GM19324 (cell line): ENCODE measurements around the gene BDKRB2.

Source experiments
- ATAC-seq: cut with Tn5 transposase; IDR thresholded peaks from one replicate; pipeline ENCODE4 v1.9.1; 2021; ENCODE audit warnings: mild to moderate bottlenecking, moderate library complexity; ENCODE audit not compliant: unreplicated experiment, low FRiP score

BDKRB2 gene

DNA sequence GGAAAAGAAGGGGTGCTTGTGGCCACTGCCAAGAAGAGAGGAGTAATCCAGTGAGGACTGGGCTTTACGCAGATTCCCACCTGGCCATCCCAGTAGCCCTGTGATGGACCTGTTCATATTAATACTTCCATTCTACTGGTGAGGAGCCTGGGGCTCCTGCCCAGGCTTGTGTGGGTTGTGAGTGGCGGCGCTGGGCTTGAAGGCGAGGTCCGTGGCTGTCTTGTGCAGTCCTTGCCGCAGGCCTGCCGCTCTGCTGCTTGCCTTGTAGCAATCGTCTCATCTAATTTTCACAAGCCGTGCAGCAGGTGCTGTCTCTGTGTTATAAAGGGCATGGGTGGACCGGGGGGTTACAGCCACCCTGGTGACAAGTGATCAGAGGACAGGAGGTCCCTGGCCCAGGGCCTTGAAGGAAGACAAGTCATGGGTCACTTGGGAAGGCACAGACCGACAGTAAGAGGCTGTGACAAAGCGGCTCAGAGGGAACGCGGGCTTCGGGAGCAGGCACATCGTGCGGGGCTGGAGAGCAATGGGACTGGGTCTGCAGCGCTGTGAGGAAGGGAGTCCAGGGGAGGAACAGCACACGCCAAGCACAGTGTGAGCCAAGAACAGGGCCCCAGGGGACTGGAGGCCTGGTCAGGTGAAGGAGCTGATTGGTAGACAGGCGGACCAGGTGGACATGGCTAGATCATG, 7.3 kb upstream of the BDKRB2 start:
- ATAC-seq: no peak

DNA sequence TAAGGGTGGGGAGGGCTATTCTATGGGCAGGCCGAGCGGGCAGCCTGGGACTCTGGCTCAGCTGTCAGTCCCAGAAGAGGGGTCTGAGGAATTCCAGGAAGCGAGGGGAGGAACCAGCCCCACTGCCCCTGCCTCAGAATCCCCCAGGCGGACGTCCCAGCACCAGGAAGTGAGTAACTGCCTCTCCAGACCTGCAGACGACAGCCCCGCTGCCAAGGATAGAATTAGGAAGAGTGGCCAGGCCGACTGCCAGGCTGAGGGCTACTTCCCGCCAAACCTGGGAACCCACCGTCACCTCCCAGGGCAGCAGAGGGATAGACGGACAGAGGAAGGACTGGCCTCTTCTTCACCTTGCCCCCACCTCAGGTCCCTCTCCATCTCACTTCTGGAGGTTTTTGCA, 6.7 kb upstream of the BDKRB2 start:
- ATAC-seq: no peak

DNA sequence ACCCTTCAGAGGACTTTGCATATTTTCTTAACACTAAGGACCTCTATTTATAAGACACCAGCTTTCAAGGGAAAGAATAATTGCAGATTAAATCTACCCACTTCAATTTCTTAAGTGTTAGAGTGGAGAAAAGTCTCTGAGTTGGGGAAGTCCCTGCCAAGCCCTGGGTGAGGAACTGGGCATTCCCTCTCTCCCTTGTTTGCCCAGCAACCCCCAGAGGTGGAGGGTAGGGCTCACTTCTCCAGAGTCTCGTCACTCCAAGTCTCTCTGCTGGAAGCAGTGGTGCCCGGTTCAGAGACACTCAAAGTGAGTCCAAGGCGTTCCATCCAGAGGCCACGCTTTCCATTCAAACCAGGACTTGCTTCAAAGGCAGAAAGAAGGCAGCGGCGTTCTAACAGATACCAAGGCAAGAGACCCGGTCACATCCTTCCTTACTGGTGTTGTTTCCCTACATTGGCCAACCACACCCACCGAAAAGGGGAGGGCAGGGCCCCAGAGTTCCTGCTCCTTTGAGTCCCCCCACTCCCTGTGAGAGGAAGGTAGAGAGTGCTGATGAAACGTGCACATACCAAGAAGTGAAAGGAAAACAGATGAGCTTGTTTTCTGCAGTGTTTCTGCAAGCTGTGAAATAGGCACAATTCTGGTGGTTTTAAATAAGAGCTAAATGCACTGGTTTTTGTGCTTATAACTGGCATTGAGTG, 6.1 kb upstream of the BDKRB2 start:
- ATAC-seq: no peak

DNA sequence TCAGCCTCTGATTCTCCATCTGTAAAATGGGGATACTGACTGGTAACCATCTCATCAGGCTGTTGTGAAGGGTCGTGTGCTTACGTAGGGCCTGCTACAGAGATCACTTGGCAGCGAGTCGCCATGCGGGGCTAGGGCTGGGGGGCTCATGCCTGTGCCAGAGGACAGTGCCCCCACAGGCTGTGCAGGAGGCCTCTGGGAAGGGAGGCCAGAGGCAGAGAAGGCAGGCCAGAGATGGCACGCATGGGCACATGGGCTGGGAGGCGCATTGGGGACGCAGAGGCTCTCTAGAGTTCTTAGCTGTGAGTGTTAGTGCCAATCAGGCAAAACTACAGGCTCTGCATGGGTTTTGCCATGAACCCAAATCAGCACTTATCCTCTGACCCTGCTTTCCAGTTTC, 3.5 kb upstream of the BDKRB2 start:
- no peak for ATAC-seq

DNA sequence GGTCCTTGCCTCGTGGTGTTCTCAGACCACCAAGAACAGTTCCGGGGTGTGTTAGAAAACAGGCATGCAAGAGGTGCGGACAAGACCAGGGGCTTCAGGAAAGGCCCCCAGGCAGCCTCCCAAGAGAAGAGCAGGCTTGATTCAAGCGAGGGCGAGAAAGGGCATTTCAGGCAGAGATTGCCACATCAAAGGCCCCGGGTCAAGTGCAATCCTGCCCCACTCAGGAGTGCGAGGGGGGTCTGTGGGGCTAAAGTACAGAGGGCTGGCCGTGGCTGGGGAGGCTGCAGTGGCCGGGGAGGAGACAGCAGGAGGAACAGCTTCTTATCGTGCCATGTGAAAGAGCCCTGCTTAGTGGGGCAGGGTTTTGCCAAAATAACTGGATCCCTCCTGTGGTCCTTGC, 2.7 kb upstream of the BDKRB2 start:
- no peak for ATAC-seq

DNA sequence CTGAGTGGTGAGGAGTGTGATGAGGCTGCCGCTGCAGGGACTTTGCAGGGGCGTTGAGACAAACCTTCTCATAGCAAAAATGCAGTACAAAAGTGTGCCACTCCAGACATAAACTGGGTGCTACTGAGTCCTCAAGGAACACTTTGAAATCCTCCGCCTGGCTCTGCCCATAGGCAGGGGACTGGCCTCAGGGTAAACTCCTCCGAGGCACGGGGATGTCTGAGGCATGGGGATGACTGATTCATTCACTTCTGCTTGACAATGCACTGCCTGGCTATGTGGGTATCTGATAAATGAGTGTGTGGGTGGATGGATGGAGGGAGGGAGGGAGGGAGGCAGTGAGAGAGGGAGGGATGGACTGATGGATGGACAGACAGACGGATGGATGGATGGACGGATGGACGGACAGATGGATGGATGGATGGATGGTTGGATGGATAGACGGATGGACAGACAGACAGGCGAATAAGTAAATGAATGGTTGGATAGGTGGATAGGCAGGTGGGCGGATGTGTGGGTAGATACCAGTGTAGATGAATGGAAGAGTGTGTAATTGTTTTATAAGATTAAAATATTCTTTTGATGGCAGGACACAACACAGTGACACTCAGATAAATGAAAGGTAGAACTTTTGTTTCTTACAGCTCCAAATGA, 2.1 kb upstream of the BDKRB2 start:
- ATAC-seq: no peak

DNA sequence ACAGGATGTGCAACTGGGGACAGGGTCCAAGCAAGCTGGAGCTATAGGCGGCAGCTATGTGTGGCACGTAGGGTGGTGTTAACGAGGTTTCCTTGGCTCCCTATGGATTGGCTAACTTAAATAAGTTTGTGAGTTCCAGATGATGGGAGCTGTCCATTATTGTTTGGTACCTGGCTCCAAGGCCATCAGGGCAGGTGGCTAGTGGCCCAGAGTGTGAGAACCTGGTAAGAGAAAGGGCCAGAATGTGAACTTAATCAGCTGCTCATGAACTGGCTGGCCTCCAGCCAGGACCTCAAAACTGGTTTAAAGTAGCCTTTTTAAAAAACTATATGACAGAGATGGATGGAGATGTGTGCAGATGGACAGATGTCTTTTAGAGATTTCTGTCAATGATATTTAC, 1.5 kb upstream of the BDKRB2 start:
- ATAC-seq: no peak

DNA sequence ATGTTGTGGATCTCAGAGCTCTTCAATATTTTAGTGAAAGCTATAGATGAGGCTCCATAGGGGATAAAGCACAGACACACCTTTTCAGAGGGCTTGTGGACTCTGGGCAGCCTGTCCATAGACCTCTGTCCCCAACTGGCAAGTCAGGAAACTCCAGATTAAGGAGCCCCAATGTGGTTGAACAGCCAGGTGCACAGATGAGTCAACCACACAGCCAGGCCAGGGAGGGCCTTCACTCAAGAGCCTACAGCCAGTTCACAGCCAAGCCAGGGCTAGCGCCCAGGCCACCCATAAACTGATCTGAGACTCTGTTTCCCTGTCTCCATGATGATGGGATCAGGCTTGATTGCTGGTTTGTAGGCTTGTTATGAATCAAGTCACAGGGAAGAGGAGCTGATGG, 1.0 kb upstream of the BDKRB2 start:
- ATAC-seq: no peak

DNA sequence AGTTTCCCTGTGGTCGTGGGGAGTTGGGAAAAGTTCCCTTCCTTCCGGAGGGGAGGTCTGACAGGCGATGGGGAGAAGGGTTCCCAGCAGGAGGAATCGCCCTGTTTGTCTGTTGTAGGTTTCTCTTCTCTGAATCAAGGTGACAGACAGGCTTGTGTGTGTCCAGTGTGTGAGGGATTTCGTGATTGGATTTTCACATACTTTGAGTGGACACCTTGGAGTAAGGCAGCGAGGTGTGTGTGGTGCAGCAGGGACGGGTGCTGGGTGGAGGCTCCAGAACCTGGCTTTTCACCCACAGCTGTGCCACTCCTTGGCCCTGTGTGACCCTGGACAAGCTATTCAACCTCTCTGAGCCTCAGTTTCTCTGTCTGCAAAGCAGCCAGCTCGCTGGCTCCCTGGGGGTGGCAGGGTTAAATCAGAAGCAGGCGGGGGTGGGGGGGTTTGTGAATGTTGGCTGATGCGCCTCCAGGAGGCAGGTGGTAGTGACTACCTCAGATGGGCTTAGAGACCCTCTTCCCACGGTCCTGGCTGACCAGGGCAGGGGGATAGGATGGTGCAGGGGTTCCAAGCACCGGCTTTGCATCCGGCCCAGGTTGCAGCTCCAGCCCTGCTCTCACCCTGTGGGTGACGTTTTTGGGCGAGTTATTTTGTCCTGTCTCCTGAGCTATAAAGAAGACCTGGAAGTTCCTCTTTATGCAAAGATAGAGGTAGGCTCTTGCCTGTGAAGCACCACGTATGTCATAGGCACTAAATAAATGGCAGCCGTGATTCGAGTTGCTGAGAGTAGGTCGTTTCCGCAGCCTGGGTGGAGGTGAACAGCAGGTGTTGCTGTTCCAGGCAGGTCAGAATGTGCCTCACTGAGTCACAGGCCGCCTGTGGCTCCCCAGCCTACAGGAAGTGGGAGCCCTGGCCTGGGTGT, 679 bp downstream of the BDKRB2 start:
- ATAC-seq: no peak

DNA sequence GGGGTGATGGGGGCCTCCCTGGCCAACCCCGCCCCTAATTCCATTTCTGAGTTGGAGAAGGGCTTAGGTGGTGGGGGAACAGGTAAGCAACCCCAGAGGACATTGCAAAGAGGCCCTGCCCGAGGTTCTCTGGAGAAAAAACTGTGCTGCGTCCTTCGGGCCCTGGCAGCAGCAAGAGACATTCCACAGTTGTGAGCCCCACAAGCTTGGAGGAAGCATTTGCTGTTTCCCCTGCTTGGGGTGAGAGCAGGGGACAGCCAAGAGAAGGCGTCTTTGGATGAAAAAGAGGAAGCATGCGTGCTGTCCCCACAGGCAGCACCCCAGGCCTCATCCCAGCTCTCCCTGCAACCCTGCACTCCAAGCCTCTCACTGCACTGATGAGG, 1.3 kb downstream of the BDKRB2 start:
- no peak for ATAC-seq

DNA sequence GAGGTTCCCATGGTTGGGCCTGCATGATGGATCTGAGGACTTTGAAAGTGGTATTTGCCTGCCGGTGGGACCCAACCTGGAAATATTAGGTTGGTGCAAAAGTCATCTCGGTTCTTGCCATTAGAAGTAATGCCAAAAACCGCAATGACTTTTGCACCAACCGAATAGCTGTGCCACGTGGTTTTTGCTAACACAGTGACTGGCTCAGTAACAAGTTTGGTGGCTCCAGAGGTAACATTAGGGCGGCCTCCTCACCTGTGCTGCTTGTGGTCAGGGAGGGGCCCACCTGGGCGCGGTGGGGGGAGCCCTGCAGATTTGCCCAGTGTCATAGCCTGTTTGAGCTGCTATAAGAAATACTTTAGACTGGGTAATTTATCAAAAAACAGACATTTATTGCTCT, 1.8 kb downstream of the BDKRB2 start:
- no peak for ATAC-seq

DNA sequence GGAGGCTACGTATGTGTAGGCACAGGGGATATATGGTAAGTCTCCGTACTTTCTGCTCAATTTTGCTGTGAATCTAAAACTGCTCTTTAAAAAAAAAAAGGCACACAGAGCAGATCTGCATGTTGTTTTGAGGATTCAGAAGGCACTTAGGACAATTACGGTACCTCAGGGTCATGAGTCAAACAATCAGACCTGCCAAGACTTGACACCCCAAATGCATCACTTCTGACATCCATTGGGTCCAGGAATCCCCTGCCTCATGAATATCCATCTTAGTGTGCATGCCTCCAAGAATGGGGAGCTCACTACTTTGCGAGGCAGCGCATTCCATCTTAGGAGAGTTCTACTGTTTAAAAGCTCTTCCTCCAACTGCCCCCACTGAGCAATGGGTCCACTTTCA, 3.0 kb downstream of the BDKRB2 start:
- ATAC-seq: no peak

DNA sequence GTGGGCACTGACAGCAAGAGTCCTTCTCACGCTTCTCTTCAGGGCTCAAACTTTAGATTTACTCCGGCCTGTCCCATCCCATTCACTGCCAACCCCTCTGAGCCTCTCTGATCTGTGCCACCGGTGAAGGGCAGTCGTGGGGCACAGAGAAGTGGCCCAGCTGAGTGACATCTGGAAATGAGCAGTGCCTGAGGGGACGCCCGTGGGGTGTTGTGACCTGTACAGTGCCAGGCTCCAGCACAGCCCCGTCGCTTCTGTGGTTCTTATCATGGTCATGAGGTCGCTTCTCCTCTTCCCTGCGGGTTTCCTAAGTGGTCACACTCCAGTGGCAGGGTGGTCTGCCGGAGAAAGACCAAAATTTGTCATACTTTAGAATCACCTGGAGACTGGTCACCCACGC, 4.1 kb downstream of the BDKRB2 start:
- ATAC-seq: no peak

DNA sequence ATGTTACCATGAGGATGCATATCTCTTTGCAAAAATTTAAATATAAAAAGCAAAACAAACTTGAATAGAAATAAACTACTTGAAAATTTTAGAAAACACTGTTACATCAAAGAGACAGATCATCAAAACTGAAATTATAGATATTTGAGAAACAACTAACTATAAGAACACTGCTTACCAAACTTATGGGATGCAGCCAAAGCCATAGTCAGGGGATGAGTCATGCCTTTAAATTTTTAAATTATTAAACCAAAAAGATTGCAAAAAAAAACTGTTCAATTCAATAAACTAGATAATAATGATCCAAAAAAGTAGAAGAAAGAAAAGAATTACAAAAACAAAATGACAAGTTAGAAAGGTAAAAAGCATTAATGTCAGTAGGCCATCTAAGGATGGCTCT, 7.5 kb downstream of the BDKRB2 start:
- ATAC-seq: no peak

DNA sequence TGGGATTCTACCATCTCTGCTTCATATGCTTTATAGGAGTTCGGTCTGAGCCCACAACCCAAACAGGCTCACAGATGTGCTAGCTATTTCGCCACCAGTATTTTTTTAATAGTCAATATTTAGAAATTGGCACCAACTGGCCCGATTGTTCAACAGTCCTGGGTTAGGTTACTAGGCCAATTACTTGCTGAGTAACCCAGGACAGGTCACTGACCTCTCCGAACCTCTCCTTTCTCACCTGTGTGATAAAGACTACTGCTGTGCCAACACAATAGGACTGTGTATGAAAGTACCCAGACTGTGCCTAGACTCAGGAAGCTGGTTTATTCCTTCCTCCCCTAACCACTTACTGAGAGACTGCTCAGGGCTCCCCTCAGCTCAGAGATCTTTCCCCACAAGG, 8.3 kb downstream of the BDKRB2 start:
- ATAC-seq: no peak

DNA sequence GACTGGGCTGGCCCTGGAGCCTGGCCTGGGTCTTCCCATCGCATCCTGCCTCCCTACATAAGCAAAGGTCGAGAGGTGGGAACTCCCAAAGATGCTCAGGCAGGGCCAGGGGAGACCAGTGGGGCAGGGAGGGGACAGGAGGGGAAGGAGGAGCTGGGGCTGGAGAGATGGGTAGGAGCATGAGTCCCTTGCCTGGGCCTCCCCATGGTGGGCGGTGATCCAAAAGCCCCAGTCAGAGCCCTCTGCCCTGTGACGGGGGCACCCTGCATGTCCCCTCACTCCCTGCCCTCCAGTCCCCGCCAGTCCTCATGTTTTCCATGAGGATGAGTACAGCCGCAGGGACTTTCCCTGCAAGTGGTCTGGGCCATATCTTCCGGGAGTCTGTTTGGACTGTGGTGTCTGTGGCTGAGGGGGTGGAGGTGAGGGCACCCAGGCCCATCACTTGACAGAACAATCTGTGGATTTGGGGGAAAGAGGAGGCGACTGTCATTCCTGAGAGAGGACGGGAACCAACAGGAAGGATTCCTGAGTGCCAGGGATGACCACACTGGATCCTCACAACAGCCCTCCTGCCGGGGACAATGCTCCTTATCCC, 9.3 kb downstream of the BDKRB2 start:
- no peak for ATAC-seq

DNA sequence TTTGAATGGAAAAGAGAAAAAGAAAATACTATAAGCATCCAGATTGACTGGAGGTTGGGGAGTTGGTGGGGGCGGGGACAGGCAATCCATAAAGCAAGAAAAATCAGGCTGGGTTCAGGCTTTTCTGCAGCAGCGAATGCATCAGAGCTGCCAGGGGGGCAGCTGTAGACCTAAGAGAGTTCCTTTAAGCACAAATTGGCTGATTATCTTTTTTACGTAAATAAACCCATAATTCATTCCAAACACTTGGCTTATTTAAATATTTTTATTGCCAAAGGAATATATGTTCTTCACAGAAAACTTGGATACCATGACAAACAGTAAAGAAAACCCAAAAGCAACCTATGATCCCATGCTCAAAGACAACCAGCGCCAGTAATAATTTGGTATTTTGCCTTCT, 10.2 kb downstream of the BDKRB2 start:
- no peak for ATAC-seq

DNA sequence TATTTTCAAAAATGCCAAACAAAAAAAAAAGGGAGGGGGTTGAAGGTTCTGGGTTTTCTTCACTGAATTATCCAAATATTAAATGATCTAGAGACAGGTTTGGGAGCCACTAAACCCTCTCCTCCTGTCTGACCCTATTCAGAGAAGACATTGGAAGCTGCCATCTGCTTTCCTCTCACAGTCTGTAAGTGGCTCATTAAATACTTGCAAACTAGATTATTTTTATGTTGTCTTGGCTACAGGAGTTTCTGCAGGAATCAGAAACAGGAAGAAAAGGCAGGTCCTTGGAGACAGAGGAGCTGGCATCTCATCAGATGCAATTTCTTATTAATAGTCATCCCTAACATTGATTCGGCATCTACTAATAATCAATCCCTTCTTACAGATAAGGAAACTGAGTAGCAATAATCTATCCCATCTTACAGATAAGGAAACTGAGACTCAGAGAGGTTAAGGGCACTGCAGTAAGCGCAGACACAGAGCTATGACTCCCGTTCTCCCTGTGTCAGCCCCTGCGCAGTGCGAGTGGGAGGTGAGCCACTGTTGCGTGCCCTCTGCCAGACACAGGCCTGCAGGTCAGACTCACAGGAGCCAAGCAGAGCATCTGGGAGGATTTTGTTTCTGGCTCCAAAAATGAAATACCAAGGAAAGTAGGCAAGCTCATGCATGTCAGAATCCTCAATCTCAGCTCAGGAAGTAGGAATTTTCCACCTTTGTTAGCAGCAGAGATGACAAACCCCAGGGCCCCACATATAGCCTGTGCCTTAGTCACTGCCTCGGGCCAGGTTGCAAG, 11.0 kb downstream of the BDKRB2 start:
- ATAC-seq: no peak

DNA sequence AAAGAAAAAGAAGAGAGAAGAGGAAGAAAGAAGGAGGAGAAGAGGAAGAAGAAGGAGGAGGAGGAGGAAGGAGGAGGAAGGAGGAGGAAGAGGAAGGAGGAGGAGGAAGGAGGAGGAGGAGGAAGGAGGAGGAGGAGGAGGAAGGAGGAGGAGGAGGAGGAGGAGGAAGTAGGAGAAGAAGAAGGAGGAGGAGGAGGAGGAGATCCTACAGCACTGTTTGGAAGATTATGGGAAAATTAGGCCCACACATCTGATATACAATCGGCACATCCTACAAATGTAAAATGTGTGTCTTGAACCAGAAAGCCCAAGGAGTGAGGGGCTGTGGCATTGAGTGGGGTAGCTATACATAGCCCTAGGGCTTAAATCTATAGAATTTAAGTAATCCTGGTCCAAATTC, 12.0 kb downstream of the BDKRB2 start:
- no peak for ATAC-seq

DNA sequence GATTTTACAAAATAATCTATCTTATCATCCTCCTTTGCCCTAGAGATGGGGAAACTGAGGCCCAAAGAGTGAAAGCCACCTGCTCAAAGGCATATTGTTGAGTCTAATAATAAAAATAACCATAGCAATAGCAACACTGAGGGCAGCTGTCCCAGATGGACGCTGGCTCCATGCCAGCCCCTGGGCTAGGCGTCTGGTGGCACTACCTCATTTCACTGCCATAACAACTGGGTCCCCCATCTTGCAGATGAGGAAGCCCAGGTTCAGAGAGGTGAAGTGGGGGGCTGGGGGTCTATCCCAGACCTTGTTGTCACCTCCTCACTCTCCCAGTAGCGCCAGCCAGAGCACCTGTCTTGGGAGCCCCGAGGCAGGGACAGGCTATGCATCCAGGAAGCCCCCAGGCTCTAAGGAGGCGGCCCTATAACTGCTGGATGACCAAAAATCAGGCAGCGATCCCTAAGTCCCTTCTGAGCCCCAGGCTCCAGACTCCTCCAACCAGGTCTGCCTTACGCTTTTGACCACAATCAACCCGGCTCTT, 12.8 kb downstream of the BDKRB2 start:
- no peak for ATAC-seq
